Transverse colon (tissue), 4 donors: ENCODE data around the gene NECAB2. TPM values are rescaled to one million over a fixed set of nuclear protein-coding genes. Genes with fewer than 3 reads are reported as not detected.

Source experiments
- DNase-seq: peaks from one replicate; pipeline ENCODE4 v3.0.0-alpha.2; 2019
- H3K27ac ChIP-seq, 4 donors: fragments of 200-600 bp; sonication (generic); 2 replicates each; pipeline ENCODE4 v1.5.1; 2016 to 2018; ENCODE audit warnings: inconsistent platforms in 4 of 4
- H3K27me3 ChIP-seq: fragments of 200-600 bp; sonication (generic); 2 replicates; pipeline ENCODE4 v1.5.1; 2017; ENCODE audit warnings: inconsistent platforms
- H3K36me3 ChIP-seq, 4 donors: fragments of 200-600 bp; sonication (generic); 2 replicates each; pipeline ENCODE4 v1.5.1; 2017 to 2019; ENCODE audit warnings: inconsistent platforms in 4 of 4
- H3K4me1 ChIP-seq, 4 donors: fragments of 200-600 bp; sonication (generic); 2 replicates each; pipeline ENCODE4 v1.5.1; 2017 to 2020; ENCODE audit warnings: inconsistent platforms in 4 of 4
- H3K4me3 ChIP-seq, 4 donors: fragments of 200-600 bp; sonication (generic); 1 replicate in 1 of 4; 2 replicates in 3 of 4; pipeline versions ENCODE4 v1.5.1 to v1.6.1; 2017 to 2019; ENCODE audit warnings: inconsistent platforms in 4 of 4
- H3K9me3 ChIP-seq, 2 donors: fragments of 200-600 bp; sonication (generic); 2 replicates each; pipeline ENCODE4 v1.5.1; 2017 to 2019; ENCODE audit warnings: inconsistent platforms in 2 of 2
- CTCF ChIP-seq, 5 experiments: fragments of 200-600 bp in 3 of 5; fragments of 450-650 bp in 2 of 5; sonication (generic) in 3 of 5; IDR thresholded peaks; 1 replicate in 2 of 5; 2 replicates in 3 of 5; pipeline ENCODE4 v1.5.1; 2016 to 2017; ENCODE audit warnings: antibody characterized with exemption in 5 of 5, inconsistent platforms in 3 of 5, mild to moderate bottlenecking in 2 of 5, moderate library complexity in 1 of 5
- EP300 ChIP-seq: sonication (generic); formaldehyde crosslinking; IDR thresholded peaks from one replicate; pipeline ENCODE4 v1.6.1; 2017; ENCODE audit warnings: antibody characterized with exemption, low read depth
- POLR2A ChIP-seq: fragments of 450-650 bp; IDR thresholded peaks from one replicate; pipeline ENCODE4 v1.6.1; 2016; ENCODE audit warnings: antibody characterized with exemption, mild to moderate bottlenecking, moderate library complexity
- POLR2AphosphoS5 ChIP-seq, 3 donors: sonication (generic); formaldehyde crosslinking; IDR thresholded peaks; one replicate each; pipeline ENCODE4 v1.6.1; 2016; ENCODE audit warnings: antibody characterized with exemption in 3 of 3
- WGBS, 2 donors: methylation state at CpG; one replicate each; pipeline ENCODE4 v1.1.5; 2018; ENCODE audit warnings: low coverage in 1 of 2; 5-methylcytosine and 5-hydroxymethylcytosine counted together
- in situ Hi-C, 4 donors: fragments of 200-750 bp; cut with MboI; loops; one replicate each; pipeline versions ENCODE4 v1.15.0 to v1.15.1; 2017; ENCODE audit warnings: low sequenced_read_pairs in 3 of 4, low pct_ligation_motif_present in 1 of 4, low pct_unique_long_range_greater_than_20kb in 1 of 4
- intact Hi-C: fragments of 100-400 bp; cut with DNase I; formaldehyde crosslinking; loops from one replicate; pipeline ENCODE4 v1.15.1; 2023; ENCODE audit warnings: low total_unique reads
- total RNA-seq, 4 donors: library from RNA; depleted of rRNA; stranded (reverse); fragments of >200 nt; gene quantifications; one replicate each; pipeline ENCODE4 v1.1.0, GENCODE V29; 2016

The NECAB2 gene
- total RNA-seq, 4 donors from 2014 or later = 0.41 TPM; not detected in 3

- 83% methylated on average over 14 of the region's 14 CpGs; no CpG with 5 or more reads in 1 of the 2 donors for WGBS, 2 donors
- H3K27me3 ChIP-seq = peaks cover 34% of the 10 kb centered on the region
- no peak for TF ChIP-seq EP300
- no peak for TF ChIP-seq POLR2A
- TF ChIP-seq CTCF (IDR thresholded peaks at IDR 0.05) = no peak
- no peak for TF ChIP-seq POLR2AphosphoS5 (IDR thresholded peaks at IDR 0.05)
- no peak overlapping the region for H3K4me3 ChIP-seq
- H3K9me3 ChIP-seq = no peaks in the 10 kb centered on the region
- in situ Hi-C loops (no loop called here), intact Hi-C loops (no loop called here)
- no peaks in the 10 kb centered on the region for H3K36me3 ChIP-seq
- H3K27ac ChIP-seq = no peak overlapping the region
- DNase-seq = no peak
- H3K4me1 ChIP-seq = no peaks in the 10 kb centered on the region
Observed at GRCh38 chr16:84040226-84040822, 72.3 kb downstream of the NECAB2 start.

GRCh38 chr16:84040823-84041820 is 73.1 kb downstream of the NECAB2 start:
- Histone ChIP-seq H3K4me3 (no peak overlapping the region), H3K36me3 (no peaks in the 10 kb centered on the region), H3K27ac (no peak overlapping the region), H3K9me3 (no peaks in the 10 kb centered on the region), H3K27me3 (peaks cover 34% of the 10 kb centered on the region), H3K4me1 (no peaks in the 10 kb centered on the region)
- in situ Hi-C loops (no loop called here), intact Hi-C loops (no loop called here)
- TF ChIP-seq POLR2A (no peak), CTCF (IDR thresholded peaks at IDR 0.05) (no peak), EP300 (no peak), POLR2AphosphoS5 (IDR thresholded peaks at IDR 0.05) (no peak)
- WGBS, 2 donors = 77 to 90% methylated on average over 8 to 42 of the region's 42 CpGs
- DNase-seq = no peak

GRCh38 chr16:84041881-84042280 is 73.8 kb downstream of the NECAB2 start:
- WGBS, 2 donors = 85 to 89% methylated on average over 6 to 17 of the region's 17 CpGs
- intact Hi-C loops = no loop called here
- Histone ChIP-seq H3K36me3 (no peaks in the 10 kb centered on the region), H3K9me3 (no peaks in the 10 kb centered on the region), H3K4me1 (no peaks in the 10 kb centered on the region), H3K27ac (no peak overlapping the region), H3K27me3 (peaks cover 34% of the 10 kb centered on the region), H3K4me3 (no peak overlapping the region)
- TF ChIP-seq CTCF (IDR thresholded peaks at IDR 0.05) (no peak), EP300 (no peak), POLR2AphosphoS5 (IDR thresholded peaks at IDR 0.05) (no peak), POLR2A (no peak)
- in situ Hi-C loops = no loop called here
- DNase-seq = no peak

GRCh38 chr16:84042308-84042878 is 74.3 kb downstream of the NECAB2 start, which contains the start of gene SLC38A8:
TSS of gene SLC38A8 (minus strand) at chr16:84042795. CDS start at chr16:84042157, 638 bp downstream.
- Histone ChIP-seq H3K4me1 (no peaks in the 10 kb centered on the region), H3K27ac (no peak within 1 kb of the TSS), H3K36me3 (no peaks in the 10 kb centered on the region), H3K9me3 (no peaks in the 10 kb centered on the region), H3K27me3 (peaks cover 34% of the 10 kb centered on the region), H3K4me3 (no peak within 1 kb of the TSS)
- no peak for DNase-seq
- intact Hi-C loops = no loop called here
- WGBS, 2 donors = 50 to 66% methylated on average over 2 to 9 of the region's 9 CpGs
- in situ Hi-C loops = no loop called here
- no peak for TF ChIP-seq EP300
- TF ChIP-seq CTCF (IDR thresholded peaks at IDR 0.05) = no peak
- TF ChIP-seq POLR2AphosphoS5 (IDR thresholded peaks at IDR 0.05) = no peak
- TF ChIP-seq POLR2A = no peak
